H1 (cell line): ENCODE measurements around the gene USHBP1. TPM values are rescaled to one million over a fixed set of nuclear protein-coding genes. Genes with fewer than 3 reads are reported as not detected.

Experiments used
- CTCF ChIA-PET: fragments of 300-600 bp; sonication (Branson Sonifier 250); formaldehyde crosslinking; loops from one replicate; lab custom pipeline; 2021; ENCODE audit not compliant: partially characterized antibody; lab: Charles Lee
- POLR2A ChIA-PET: fragments of 300-600 bp; sonication (Branson Sonifier 250); formaldehyde crosslinking; loops from one replicate; lab custom pipeline; 2021; ENCODE audit warnings: inconsistent platforms; ENCODE audit not compliant: partially characterized antibody; lab: Charles Lee
- DNase-seq, 2 experiments: peaks; one replicate each; pipeline versions ENCODE4 v3.0.0 to v3.0.0-alpha.2; 2010 to 2022; ENCODE audit warnings: low spot score in 2 of 2, low read depth in 1 of 2, mixed read lengths in 1 of 2
- FAIRE-seq: peaks from 2 replicates; lab custom pipeline; 2011; peaks lifted over from hg19 to GRCh38; lab: Jason Lieb, UNC
- H2AFZ ChIP-seq: 2 replicates; pipeline ENCODE4 v1.8.1; 2012; ENCODE audit warnings: low read length, inconsistent platforms
- H2AK5ac ChIP-seq: 2 replicates; pipeline ENCODE4 v1.6.1; 2013; ENCODE audit warnings: low read depth, low read length
- H2BK120ac ChIP-seq: replicated peaks from 2 replicates; pipeline ENCODE3; 2013; ENCODE audit warnings: low read depth, low read length, inconsistent platforms
- H2BK12ac ChIP-seq: 2 replicates; pipeline ENCODE4 v1.6.1; 2013; ENCODE audit warnings: low read depth, low read length
- H2BK15ac ChIP-seq: 2 replicates; pipeline ENCODE4 v1.6.1; 2013; ENCODE audit warnings: low read length
- H2BK20ac ChIP-seq: 2 replicates; pipeline ENCODE4 v1.6.1; 2013; ENCODE audit warnings: low read length
- H2BK5ac ChIP-seq: 2 replicates; pipeline ENCODE4 v1.6.1; 2013; ENCODE audit warnings: low read depth, low read length
- H3K14ac ChIP-seq: 2 replicates; pipeline ENCODE4 v1.6.1; 2013; ENCODE audit warnings: inconsistent platforms; ENCODE audit not compliant: insufficient read length
- H3K18ac ChIP-seq: 2 replicates; pipeline ENCODE4 v1.6.1; 2013; ENCODE audit warnings: low read length; ENCODE audit errors: extremely low read depth
- H3K23ac ChIP-seq: 2 replicates; pipeline ENCODE4 v1.6.1; 2013; ENCODE audit warnings: inconsistent platforms; ENCODE audit not compliant: insufficient read length
- H3K23me2 ChIP-seq: 2 replicates; pipeline ENCODE4 v1.6.1; 2013; ENCODE audit warnings: low read depth, low read length
- H3K27ac ChIP-seq: 2 replicates; pipeline ENCODE4 v1.6.1; 2011; ENCODE audit warnings: low read depth, low read length, inconsistent platforms
- H3K27me3 ChIP-seq, 4 experiments: replicated peaks in 1 of 4; 1 replicate in 1 of 4; 2 replicates in 3 of 4; pipeline versions ENCODE4 v1.6.1 to v1.8.1; 2011 to 2013; ENCODE audit warnings: low read length in 3 of 4, mild to moderate bottlenecking in 3 of 4, inconsistent platforms in 2 of 4, mixed read lengths in 2 of 4, moderate library complexity in 1 of 4; ENCODE audit not compliant: control insufficient read depth in 3 of 4, insufficient read depth in 3 of 4; ENCODE audit errors: extremely low read depth in 1 of 4
- H3K36me3 ChIP-seq, 4 experiments: 2 replicates each; pipeline versions ENCODE4 v1.6.1 to v1.8.1; 2011 to 2013; ENCODE audit warnings: mild to moderate bottlenecking in 4 of 4, low read length in 3 of 4, moderate library complexity in 2 of 4, control low read depth in 1 of 4, inconsistent platforms in 1 of 4; ENCODE audit not compliant: insufficient read depth in 4 of 4, control insufficient read depth in 2 of 4
- H3K4ac ChIP-seq: replicated peaks from 2 replicates; pipeline ENCODE3; 2013; ENCODE audit warnings: low read length, low read depth, mixed read lengths, inconsistent platforms; ENCODE audit not compliant: insufficient read length
- H3K4me1 ChIP-seq, 4 experiments: replicated peaks in 1 of 4; 1 replicate in 1 of 4; 2 replicates in 3 of 4; pipeline versions ENCODE4 v1.6.1 to v1.8.1; 2011 to 2013; ENCODE audit warnings: low read length in 3 of 4, inconsistent platforms in 2 of 4, mixed read lengths in 1 of 4; ENCODE audit not compliant: insufficient read depth in 4 of 4, control insufficient read depth in 3 of 4
- H3K4me2 ChIP-seq, 2 experiments: 2 replicates each; pipeline versions ENCODE4 v1.6.1 to v1.8.1; 2011 to 2013; ENCODE audit warnings: low read depth in 2 of 2, low read length in 2 of 2, control low read depth in 1 of 2, inconsistent platforms in 1 of 2, mild to moderate bottlenecking in 1 of 2; ENCODE audit not compliant: insufficient read depth in 1 of 2
- H3K4me3 ChIP-seq, 4 experiments: fragments of 200-600, 300-600 bp in 1 of 4; sonication (generic), shearing (Covaris generic), sonication (Bioruptor Twin) in 1 of 4; 2 replicates each; pipeline versions ENCODE4 v1.5.1 to v1.8.1; 2011 to 2016; ENCODE audit warnings: low read length in 4 of 4, low read depth in 3 of 4, control low read depth in 2 of 4, inconsistent platforms in 2 of 4, mild to moderate bottlenecking in 2 of 4, mixed read lengths in 1 of 4, moderate library complexity in 1 of 4; ENCODE audit not compliant: insufficient read depth in 2 of 4; ENCODE audit errors: extremely low read depth in 1 of 4
- H3K56ac ChIP-seq: replicated peaks from 2 replicates; pipeline ENCODE3; 2013; ENCODE audit warnings: low read depth, mild to moderate bottlenecking, mixed read lengths, low read length, inconsistent platforms; ENCODE audit not compliant: insufficient read length
- H3K79me1 ChIP-seq: 2 replicates; pipeline ENCODE4 v1.6.1; 2013; ENCODE audit warnings: low read depth, low read length, control low read depth
- H3K79me2 ChIP-seq, 2 experiments: 2 replicates each; pipeline versions ENCODE4 v1.6.1 to v1.8.1; 2012 to 2013; ENCODE audit warnings: low read length in 2 of 2, mild to moderate bottlenecking in 2 of 2, inconsistent platforms in 1 of 2; ENCODE audit not compliant: insufficient read depth in 2 of 2, control insufficient read depth in 1 of 2
- H3K9ac ChIP-seq, 4 experiments: replicated peaks in 1 of 4; 1 replicate in 1 of 4; 2 replicates in 3 of 4; pipeline versions ENCODE4 v1.6.1 to v1.8.1; 2011 to 2013; ENCODE audit warnings: low read depth in 3 of 4, low read length in 3 of 4, control low read depth in 2 of 4, mild to moderate bottlenecking in 2 of 4, moderate library complexity in 2 of 4, inconsistent platforms in 1 of 4; ENCODE audit errors: extremely low read depth in 1 of 4
- H3K9me3 ChIP-seq, 2 experiments: 2 replicates each; pipeline versions ENCODE4 v1.6.1 to v1.8.1; 2012 to 2013; ENCODE audit warnings: mild to moderate bottlenecking in 2 of 2, moderate library complexity in 2 of 2, control low read depth in 1 of 2, inconsistent platforms in 1 of 2, low read depth in 1 of 2, low read length in 1 of 2, mixed read lengths in 1 of 2; ENCODE audit not compliant: insufficient read depth in 2 of 2
- H4K20me1 ChIP-seq, 2 experiments: replicated peaks in 1 of 2; 2 replicates each; pipeline versions ENCODE3 to v1.8.1; 2011 to 2013; ENCODE audit warnings: inconsistent platforms in 2 of 2, low read length in 2 of 2, mild to moderate bottlenecking in 1 of 2; ENCODE audit not compliant: insufficient read depth in 2 of 2, control insufficient read depth in 1 of 2
- H4K5ac ChIP-seq: 2 replicates; pipeline ENCODE4 v1.6.1; 2013; ENCODE audit warnings: low read length, low read depth, mixed read lengths, inconsistent platforms; ENCODE audit not compliant: insufficient read length
- H4K8ac ChIP-seq: 2 replicates; pipeline ENCODE4 v1.8.0; 2013; ENCODE audit warnings: mild to moderate bottlenecking, moderate library complexity, low read length, inconsistent platforms; ENCODE audit not compliant: insufficient read depth; ENCODE audit errors: extremely low read depth
- H4K91ac ChIP-seq: replicated peaks from 2 replicates; pipeline ENCODE3; 2013; ENCODE audit warnings: low read length, mixed read lengths, inconsistent platforms; ENCODE audit not compliant: insufficient read length
- ASH2L ChIP-seq: fragments of 200-600, 300-600 bp; sonication (generic); IDR thresholded peaks from one replicate; pipeline ENCODE4 v1.7.1; 2017; ENCODE audit warnings: low read length
- BACH1 ChIP-seq: IDR thresholded peaks from 2 replicates; pipeline ENCODE4 v1.6.1; 2012; ENCODE audit warnings: low read length, improper control_type of control experiment
- GABPA ChIP-seq: IDR thresholded peaks from 2 replicates; pipeline ENCODE4 v1.6.1; 2011; ENCODE audit warnings: mild to moderate bottlenecking, low read length, moderate library complexity, borderline replicate concordance; ENCODE audit not compliant: insufficient read depth
- KDM4A ChIP-seq: IDR thresholded peaks from one replicate; pipeline ENCODE4 v1.7.1; 2012; ENCODE audit warnings: low read depth, mild to moderate bottlenecking, moderate library complexity, low read length, inconsistent platforms; ENCODE audit not compliant: severe bottlenecking
- KDM5A ChIP-seq: fragments of 200-600 bp; IDR thresholded peaks from 2 replicates; pipeline ENCODE4 v1.7.1; 2012; ENCODE audit warnings: mild to moderate bottlenecking, low read length, inconsistent platforms, mixed read lengths
- MAFK ChIP-seq: IDR thresholded peaks from 2 replicates; pipeline ENCODE4 v1.6.1; 2012; ENCODE audit warnings: low read depth, mild to moderate bottlenecking, improper control_type of control experiment, low read length
- SIX5 ChIP-seq: IDR thresholded peaks from 2 replicates; pipeline ENCODE4 v1.6.1; 2011; ENCODE audit warnings: mild to moderate bottlenecking, low read depth, low read length
- SP4 ChIP-seq: IDR thresholded peaks from 2 replicates; pipeline ENCODE4 v1.6.1; 2012; ENCODE audit warnings: low read length, inconsistent platforms
- SRF ChIP-seq: IDR thresholded peaks from 2 replicates; pipeline ENCODE4 v1.6.1; 2011; ENCODE audit warnings: mild to moderate bottlenecking, low read depth, low read length, moderate library complexity
- SUZ12 ChIP-seq: fragments of 200-600 bp; sonication (generic); IDR thresholded peaks from 2 replicates; pipeline ENCODE4 v1.6.1; 2012; ENCODE audit warnings: mild to moderate bottlenecking, inconsistent platforms, low read length, moderate library complexity, mixed read lengths
- TEAD4 ChIP-seq: IDR thresholded peaks from 2 replicates; pipeline ENCODE4 v1.6.1; 2012; ENCODE audit warnings: low read depth, low read length, inconsistent platforms, mixed read lengths
- WGBS, 2 experiments: shearing (Covaris generic) in 1 of 2; methylation state at CpG; one replicate each; pipeline versions ENCODE4 v1.1.6 to v1.1.7; 2013 to 2015; ENCODE audit warnings: low lambda C conversion rate in 2 of 2, mixed read lengths in 2 of 2, inconsistent platforms in 1 of 2, low coverage in 1 of 2, missing lambda C conversion rate in 1 of 2; ENCODE audit not compliant: insufficient replicate concordance in 2 of 2, insufficient coverage in 1 of 2, insufficient read length in 1 of 2; ENCODE audit errors: extremely low coverage in 1 of 2, missing lambda C conversion rate in 1 of 2; 5-methylcytosine and 5-hydroxymethylcytosine counted together
- polyA plus RNA-seq, 7 experiments: library from polyadenylated mRNA; depleted of rRNA in 3 of 7; stranded (reverse) in 5 of 7; unstranded in 2 of 7; fragments of >200 nt in 5 of 7; fragments of 200-250 nt in 2 of 7; gene quantifications; 1 replicate in 5 of 7; 2 replicates in 1 of 7; 4 replicates in 1 of 7; pipeline versions ENCODE4 v1.2.1 to v1.2.3, GENCODE V29; 2011 to 2013; ENCODE audit warnings: missing spikeins in 2 of 7, mixed read lengths in 2 of 7
- total RNA-seq: library from RNA; stranded (reverse); fragmentation: NEBNext Ultra II Directional; extraction: Animal tissue kit (Norgen Biotek cat#: 25700); gene quantifications from 2 replicates; pipeline ENCODE4 v1.2.1, GENCODE V29; 2021
- TF ChIP-seq, protein P1 (sequence below): IDR thresholded peaks from 2 replicates; pipeline ENCODE4 v1.6.1; 2011; ENCODE audit warnings: low read depth, mild to moderate bottlenecking, low read length; ENCODE audit not compliant: insufficient read depth

USHBP1 gene
- total and polyA plus RNA-seq, 2 of the 8 experiments (the other 6 are each of a cell fraction or from before 2014, with no cell fraction given): 5.0 to 7.5 TPM

DNA sequence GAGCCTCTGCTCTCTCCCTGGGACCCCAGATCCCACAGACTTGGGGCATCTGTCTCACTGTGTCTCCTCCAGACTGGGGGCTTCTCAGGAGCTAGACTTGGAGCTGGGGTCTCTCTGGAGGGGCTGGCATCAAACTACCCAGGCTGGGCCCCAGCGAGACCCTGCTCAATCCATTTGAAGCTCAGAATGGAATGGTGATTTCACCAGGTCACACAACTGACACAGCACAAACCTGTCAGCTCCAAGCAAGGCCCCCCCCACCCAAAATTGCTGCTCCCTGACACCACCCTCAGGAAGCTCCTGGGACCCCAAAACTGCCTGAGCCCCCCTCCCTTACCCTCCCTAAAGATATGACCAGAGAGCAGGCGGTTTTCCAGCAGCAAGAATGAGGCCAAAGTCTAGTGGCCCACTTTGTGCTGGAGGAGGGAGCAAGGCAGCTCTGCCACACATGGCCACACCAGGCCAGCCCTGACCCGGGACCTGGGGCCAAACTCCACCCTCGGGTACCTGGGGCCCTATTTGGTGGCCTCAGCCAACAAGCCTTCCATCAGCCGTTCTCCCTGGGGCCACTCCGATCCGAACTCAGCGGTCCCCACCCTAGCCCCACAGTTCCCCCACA, 21.2 kb downstream of the USHBP1 start:
- no peak overlapping the region for H3K27ac ChIP-seq
- no peak overlapping the region for H2BK12ac ChIP-seq
- H3K23me2 ChIP-seq: peaks cover 2% of the 10 kb centered on the region; the same call in 1 of the 2 replicates
- H2AFZ ChIP-seq: no peak overlapping the region
- H3K9ac ChIP-seq: peak overlapping the region in 2 of 4 experiments; percentile 56 to 62; a peak in 2 of 7 replicates
- 0 out of 2 replicates have a peak overlapping the region, but pooled peaks have one; percentile 18 for H2BK15ac ChIP-seq
- H3K27me3 ChIP-seq: no peaks in the 10 kb centered on the region
- H3K79me2 ChIP-seq: peaks cover 26 to 52% of the 10 kb centered on the region in 2 experiments; a peak in 3 of 4 replicates
- peak overlapping the region; percentile 24; the same call in 1 of the 2 replicates for H2AK5ac ChIP-seq
- peak overlapping the region; percentile 68 to 83 (median 78) for H3K4me3 ChIP-seq
- H3K4me2 ChIP-seq: peak overlapping the region; percentile 74 to 83
- no peak overlapping the region for H2BK20ac ChIP-seq
- peak overlapping the region; percentile 80 for H4K8ac ChIP-seq
- H2BK120ac ChIP-seq: no peak overlapping the region
- DNase-seq (no peak), FAIRE-seq (no peak)
- H4K91ac ChIP-seq: peak overlapping the region; percentile 44
- 53% methylated on average over 8 of the region's 8 CpGs; no CpG with 5 or more reads in 1 of the 2 experiments for WGBS, 2 experiments
- H4K20me1 ChIP-seq: peaks cover 13 to 15% of the 10 kb centered on the region in 2 experiments
- ChIA-PET POLR2A (interaction anchor here (0.8 to 6.4 kb wide), 13 partner anchors 9 to 49 kb away, joined by 3 to 118 read pairs (median 5); partner anchors contain the start of genes ANKLE1, BABAM1, OCEL1 and USE1), CTCF (interaction anchor here (0.7 to 1.9 kb wide), 9 partner anchors 9 to 218 kb away, joined by 3 to 7 read pairs (median 3); partner anchors contain the start of genes ABHD8, BABAM1 and USE1)
- no peak overlapping the region for H3K14ac ChIP-seq
- no peaks in the 10 kb centered on the region for H3K9me3 ChIP-seq
- H3K4me1 ChIP-seq: peaks cover 3 to 30% (median 21%) of the 10 kb centered on the region in 4 experiments
- no peak overlapping the region for H3K23ac ChIP-seq
- peak overlapping the region; percentile 87; the same call in 1 of the 2 replicates for H2BK5ac ChIP-seq
- peak overlapping the region; percentile 89; the same call in 1 of the 2 replicates for H3K18ac ChIP-seq
- H4K5ac ChIP-seq: no peak overlapping the region
- peaks cover 0 to 9% (median 2%) of the 10 kb centered on the region in 4 experiments; a peak in 4 of 8 replicates for H3K36me3 ChIP-seq
- no peak overlapping the region for H3K56ac ChIP-seq
- peaks cover 12% of the 10 kb centered on the region for H3K79me1 ChIP-seq
- H3K4ac ChIP-seq: peak overlapping the region; percentile 74
- TF ChIP-seq KDM4A (no peak), GABPA (no peak), ASH2L (no peak), SIX5 (no peak), KDM5A (no peak), SUZ12 (no peak), TEAD4 (no peak), SRF (no peak), MAFK (no peak), BACH1 (no peak), SP4 (no peak)
- TF ChIP-seq, protein P1, sequence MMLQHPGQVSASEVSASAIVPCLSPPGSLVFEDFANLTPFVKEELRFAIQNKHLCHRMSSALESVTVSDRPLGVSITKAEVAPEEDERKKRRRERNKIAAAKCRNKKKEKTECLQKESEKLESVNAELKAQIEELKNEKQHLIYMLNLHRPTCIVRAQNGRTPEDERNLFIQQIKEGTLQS: no peak
